ENCODE measurements around the gene MAD1L1.

DNA sequence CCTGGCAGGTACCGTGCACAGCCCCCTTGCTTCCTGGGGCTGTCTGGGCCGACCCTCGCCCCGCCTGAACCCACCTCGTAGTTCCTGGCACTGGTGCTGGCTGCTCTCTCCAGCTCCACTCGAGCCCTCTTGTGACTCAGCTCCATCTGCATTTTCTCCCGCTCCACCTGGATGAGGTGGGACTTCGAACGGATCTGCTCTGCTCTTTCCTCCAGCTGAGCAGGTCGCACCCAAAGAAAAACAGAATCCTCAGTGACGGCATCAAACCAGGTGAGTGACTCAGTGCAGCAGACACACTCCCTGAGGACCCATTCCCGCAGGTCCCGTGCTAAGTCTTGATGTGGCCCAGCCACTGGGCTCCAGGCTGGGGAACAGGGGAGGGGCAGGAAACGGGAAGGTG, 7.4 kb downstream of the MAD1L1 start:
- TF ChIP-seq, protein P1, sequence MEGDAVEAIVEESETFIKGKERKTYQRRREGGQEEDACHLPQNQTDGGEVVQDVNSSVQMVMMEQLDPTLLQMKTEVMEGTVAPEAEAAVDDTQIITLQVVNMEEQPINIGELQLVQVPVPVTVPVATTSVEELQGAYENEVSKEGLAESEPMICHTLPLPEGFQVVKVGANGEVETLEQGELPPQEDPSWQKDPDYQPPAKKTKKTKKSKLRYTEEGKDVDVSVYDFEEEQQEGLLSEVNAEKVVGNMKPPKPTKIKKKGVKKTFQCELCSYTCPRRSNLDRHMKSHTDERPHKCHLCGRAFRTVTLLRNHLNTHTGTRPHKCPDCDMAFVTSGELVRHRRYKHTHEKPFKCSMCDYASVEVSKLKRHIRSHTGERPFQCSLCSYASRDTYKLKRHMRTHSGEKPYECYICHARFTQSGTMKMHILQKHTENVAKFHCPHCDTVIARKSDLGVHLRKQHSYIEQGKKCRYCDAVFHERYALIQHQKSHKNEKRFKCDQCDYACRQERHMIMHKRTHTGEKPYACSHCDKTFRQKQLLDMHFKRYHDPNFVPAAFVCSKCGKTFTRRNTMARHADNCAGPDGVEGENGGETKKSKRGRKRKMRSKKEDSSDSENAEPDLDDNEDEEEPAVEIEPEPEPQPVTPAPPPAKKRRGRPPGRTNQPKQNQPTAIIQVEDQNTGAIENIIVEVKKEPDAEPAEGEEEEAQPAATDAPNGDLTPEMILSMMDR (IDR thresholded peaks at IDR 0.05; ENCODE audit: insufficient read depth, low read length, poor library complexity, severe bottlenecking) = no peak
- no peak for TF ChIP-seq EZH2phosphoT487 (conservative IDR thresholded peaks at IDR 0.05; ENCODE audit: low read length)
